K562 (cell line): ENCODE results near the gene AHNAK. TPM values are rescaled to one million over a fixed set of nuclear protein-coding genes. Genes with fewer than 3 reads are reported as not detected.
A peak's percentile ranks its signal among the peaks of the same experiment; 100 is the strongest.

Experiments
- EGR1 ChIP-seq: fragments of 450-650 bp; conservative IDR thresholded peaks from 2 replicates; pipeline ENCODE4 v1.6.1; 2017; ENCODE audit warnings: mild to moderate bottlenecking
- HNRNPLL ChIP-seq: fragments of 200-400 bp; formaldehyde crosslinking; IDR thresholded peaks from 2 replicates; pipeline ENCODE4 v1.6.1; 2017; ENCODE audit warnings: low read length, low read depth, mild to moderate bottlenecking; ENCODE audit not compliant: poor library complexity, severe bottlenecking
- MAFF ChIP-seq: IDR thresholded peaks from 2 replicates; pipeline ENCODE4 v1.6.1; 2012; ENCODE audit warnings: low read length, improper control_type of control experiment
- MBD2 ChIP-seq: sonication (generic); IDR thresholded peaks from 2 replicates; pipeline ENCODE4 v1.6.1; 2016; ENCODE audit warnings: low read depth, borderline replicate concordance
- NR2C2 ChIP-seq, 2 experiments: fragments of 200-800 bp in 1 of 2; sonication (Bioruptor generic) in 1 of 2; sonication (generic) in 1 of 2; formaldehyde crosslinking in 1 of 2; IDR thresholded peaks; 2 replicates each; pipeline versions ENCODE4 v1.6.1 to v1.8.0; 2016 to 2022; ENCODE audit warnings: mild to moderate bottlenecking in 1 of 2, missing compliant biosample characterization in 1 of 2, missing genetic modification characterization in 1 of 2, missing genetic modification reagents in 1 of 2
- PCBP2 ChIP-seq: fragments of 200-400 bp; formaldehyde crosslinking; IDR thresholded peaks from 2 replicates; pipeline ENCODE4 v1.6.1; 2018; ENCODE audit warnings: low read length, low read depth, mild to moderate bottlenecking, moderate library complexity; ENCODE audit not compliant: poor library complexity, severe bottlenecking
- POLR2A ChIP-seq: fragments of 450-650 bp; conservative IDR thresholded peaks from 2 replicates; pipeline ENCODE4 v1.6.1; 2016
- RAD21 ChIP-seq, 2 experiments: fragments of 250-450 bp in 1 of 2; fragments of 450-650 bp in 1 of 2; sonication (Bioruptor Pico) in 1 of 2; formaldehyde crosslinking in 1 of 2; IDR thresholded peaks in 1 of 2; conservative IDR thresholded peaks in 1 of 2; 2 replicates each; pipeline versions ENCODE4 v1.4.0 to v1.8.0; 2020 to 2022; ENCODE audit warnings: mild to moderate bottlenecking in 2 of 2, moderate library complexity in 1 of 2
- RCOR1 ChIP-seq, 2 experiments: IDR thresholded peaks; 2 replicates each; pipeline ENCODE4 v1.6.1; 2012; ENCODE audit warnings: low read depth in 2 of 2, low read length in 2 of 2, borderline replicate concordance in 1 of 2, improper control_type of control experiment in 1 of 2
- SMAD4 ChIP-seq: fragments of 250-450 bp; sonication (Bioruptor Pico); conservative IDR thresholded peaks from 2 replicates; pipeline ENCODE4 v1.8.0; 2021; ENCODE audit warnings: inconsistent platforms, mild to moderate bottlenecking, moderate library complexity
- STAG1 ChIP-seq: sonication (generic); formaldehyde crosslinking; IDR thresholded peaks from 2 replicates; pipeline ENCODE4 v1.5.0; 2020; ENCODE audit warnings: missing genetic modification reagents, borderline replicate concordance
- YY1 ChIP-seq, 3 experiments: IDR thresholded peaks; 2 replicates each; pipeline ENCODE4 v1.6.1; 2011; ENCODE audit warnings: low read length in 2 of 3, mild to moderate bottlenecking in 2 of 3, moderate library complexity in 2 of 3, borderline replicate concordance in 1 of 3, control low read depth in 1 of 3, low read depth in 1 of 3; ENCODE audit not compliant: insufficient read depth in 3 of 3, insufficient replicate concordance in 2 of 3, control insufficient read depth in 1 of 3, insufficient read length in 1 of 3; ENCODE audit errors: extremely low read depth in 1 of 3
- ZNF431 ChIP-seq: sonication (generic); formaldehyde crosslinking; IDR thresholded peaks from 2 replicates; pipeline ENCODE4 v1.8.0; 2022; ENCODE audit warnings: mild to moderate bottlenecking, missing genetic modification reagents
- polyA plus RNA-seq, 8 experiments: library from polyadenylated mRNA; depleted of rRNA in 4 of 8; stranded (reverse) in 5 of 8; unstranded in 3 of 8; fragments of >200 nt; fragmentation: Nextera tagmentation in 2 of 8; fragmentation: Illumina TruSeq in 1 of 8; extraction: Ambion mirVana in 2 of 8; extraction: Trizol in 1 of 8; gene quantifications; 2 replicates each; pipeline versions ENCODE4 v1.2.1 to v1.2.3, GENCODE V29; 2011 to 2014; ENCODE audit warnings: inconsistent platforms in 1 of 8, missing spikeins in 1 of 8
- total RNA-seq, 7 experiments: library from RNA; depleted of rRNA in 6 of 7; stranded (reverse); fragments of >200 nt in 6 of 7; fragmentation: Illumina TruSeq in 2 of 7; extraction: Trizol in 2 of 7; gene quantifications; 2 replicates each; pipeline versions ENCODE4 v1.2.1 to v1.2.3, GENCODE V29; 2011 to 2021; ENCODE audit warnings: low replicate concordance in 1 of 7
- TF ChIP-seq, protein P1 (sequence below): sonication (generic); formaldehyde crosslinking; IDR thresholded peaks from 2 replicates; pipeline ENCODE4 v1.9.0; 2022; ENCODE audit warnings: mild to moderate bottlenecking, missing genetic modification reagents
- TF ChIP-seq, protein P2 (sequence below): fragments of 450-650 bp; IDR thresholded peaks from 2 replicates; pipeline ENCODE4 v1.6.1; 2016
- TF ChIP-seq, protein P3 (sequence below): fragments of 450-650 bp; IDR thresholded peaks from 2 replicates; pipeline ENCODE4 v1.6.1; 2017; ENCODE audit warnings: antibody characterized with exemption, mild to moderate bottlenecking
- TF ChIP-seq, protein P4 (sequence below): fragments of 450-650 bp; IDR thresholded peaks from 2 replicates; pipeline ENCODE4 v1.7.0; 2016; ENCODE audit warnings: borderline replicate concordance

Gene AHNAK
- total and polyA plus RNA-seq, 9 of the 15 experiments (the other 6 are each of a cell fraction or from before 2014, with no cell fraction given): 1.5 to 89.7 (median 45.0) TPM

DNA sequence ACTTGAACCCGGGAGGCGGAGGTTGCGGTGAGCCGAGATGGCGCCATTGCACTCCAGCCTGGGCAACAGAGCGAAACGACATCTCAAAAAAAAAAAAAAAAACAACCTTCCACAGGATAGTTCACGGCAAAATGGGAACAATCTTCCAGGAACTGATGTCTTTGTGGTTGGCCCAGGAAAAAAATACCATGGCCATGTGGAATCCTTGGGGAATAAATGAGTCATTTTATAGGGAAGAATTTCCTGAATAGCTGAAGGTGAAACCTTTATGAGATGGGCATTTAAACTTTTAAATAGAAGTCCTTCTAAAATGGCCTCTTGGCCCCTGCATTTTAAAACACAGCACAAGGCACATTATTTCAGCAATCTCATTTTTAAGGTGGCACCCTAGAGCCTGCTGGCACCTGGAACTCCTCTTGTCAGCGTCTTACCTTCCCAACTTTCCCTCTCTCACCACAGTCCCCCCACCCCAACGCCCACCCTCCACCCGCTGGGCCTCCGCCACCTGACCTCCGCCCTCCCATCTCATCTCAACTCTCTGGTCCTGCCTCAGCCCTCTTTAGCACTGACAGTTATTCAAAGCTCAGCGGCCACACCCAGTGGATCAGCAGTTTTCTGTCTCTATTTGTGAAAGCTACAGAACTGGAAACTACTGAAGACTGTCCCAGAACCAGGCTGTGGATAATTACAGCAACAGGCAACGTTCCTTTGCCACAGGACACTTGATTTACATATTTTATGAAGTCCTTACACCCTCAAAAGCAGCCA lies 84.7 kb downstream of the AHNAK start (continued):
- no peak for TF ChIP-seq PCBP2
- no peak for TF ChIP-seq MBD2
- TF ChIP-seq POLR2A: 0 out of 2 replicates have a peak, but pooled peaks have one; percentile 30
- TF ChIP-seq, protein P1, sequence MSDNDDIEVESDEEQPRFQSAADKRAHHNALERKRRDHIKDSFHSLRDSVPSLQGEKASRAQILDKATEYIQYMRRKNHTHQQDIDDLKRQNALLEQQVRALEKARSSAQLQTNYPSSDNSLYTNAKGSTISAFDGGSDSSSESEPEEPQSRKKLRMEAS (CRISPR knock-in tag): no peak
- peak in 1 of 2 experiments; percentile 14; a peak in 1 of 4 replicates for TF ChIP-seq RAD21 (CRISPR knock-in tag; conservative IDR thresholded peaks at IDR 0.05 in 1 of 2, IDR thresholded peaks at IDR 0.05 in 1 of 2)
- TF ChIP-seq, protein P2, sequence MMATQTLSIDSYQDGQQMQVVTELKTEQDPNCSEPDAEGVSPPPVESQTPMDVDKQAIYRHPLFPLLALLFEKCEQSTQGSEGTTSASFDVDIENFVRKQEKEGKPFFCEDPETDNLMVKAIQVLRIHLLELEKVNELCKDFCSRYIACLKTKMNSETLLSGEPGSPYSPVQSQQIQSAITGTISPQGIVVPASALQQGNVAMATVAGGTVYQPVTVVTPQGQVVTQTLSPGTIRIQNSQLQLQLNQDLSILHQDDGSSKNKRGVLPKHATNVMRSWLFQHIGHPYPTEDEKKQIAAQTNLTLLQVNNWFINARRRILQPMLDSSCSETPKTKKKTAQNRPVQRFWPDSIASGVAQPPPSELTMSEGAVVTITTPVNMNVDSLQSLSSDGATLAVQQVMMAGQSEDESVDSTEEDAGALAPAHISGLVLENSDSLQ: peak; percentile 70
- TF ChIP-seq EGR1: peak; percentile 63; the same call in 1 of the 2 replicates
- no peak for TF ChIP-seq HNRNPLL
- TF ChIP-seq, protein P3, sequence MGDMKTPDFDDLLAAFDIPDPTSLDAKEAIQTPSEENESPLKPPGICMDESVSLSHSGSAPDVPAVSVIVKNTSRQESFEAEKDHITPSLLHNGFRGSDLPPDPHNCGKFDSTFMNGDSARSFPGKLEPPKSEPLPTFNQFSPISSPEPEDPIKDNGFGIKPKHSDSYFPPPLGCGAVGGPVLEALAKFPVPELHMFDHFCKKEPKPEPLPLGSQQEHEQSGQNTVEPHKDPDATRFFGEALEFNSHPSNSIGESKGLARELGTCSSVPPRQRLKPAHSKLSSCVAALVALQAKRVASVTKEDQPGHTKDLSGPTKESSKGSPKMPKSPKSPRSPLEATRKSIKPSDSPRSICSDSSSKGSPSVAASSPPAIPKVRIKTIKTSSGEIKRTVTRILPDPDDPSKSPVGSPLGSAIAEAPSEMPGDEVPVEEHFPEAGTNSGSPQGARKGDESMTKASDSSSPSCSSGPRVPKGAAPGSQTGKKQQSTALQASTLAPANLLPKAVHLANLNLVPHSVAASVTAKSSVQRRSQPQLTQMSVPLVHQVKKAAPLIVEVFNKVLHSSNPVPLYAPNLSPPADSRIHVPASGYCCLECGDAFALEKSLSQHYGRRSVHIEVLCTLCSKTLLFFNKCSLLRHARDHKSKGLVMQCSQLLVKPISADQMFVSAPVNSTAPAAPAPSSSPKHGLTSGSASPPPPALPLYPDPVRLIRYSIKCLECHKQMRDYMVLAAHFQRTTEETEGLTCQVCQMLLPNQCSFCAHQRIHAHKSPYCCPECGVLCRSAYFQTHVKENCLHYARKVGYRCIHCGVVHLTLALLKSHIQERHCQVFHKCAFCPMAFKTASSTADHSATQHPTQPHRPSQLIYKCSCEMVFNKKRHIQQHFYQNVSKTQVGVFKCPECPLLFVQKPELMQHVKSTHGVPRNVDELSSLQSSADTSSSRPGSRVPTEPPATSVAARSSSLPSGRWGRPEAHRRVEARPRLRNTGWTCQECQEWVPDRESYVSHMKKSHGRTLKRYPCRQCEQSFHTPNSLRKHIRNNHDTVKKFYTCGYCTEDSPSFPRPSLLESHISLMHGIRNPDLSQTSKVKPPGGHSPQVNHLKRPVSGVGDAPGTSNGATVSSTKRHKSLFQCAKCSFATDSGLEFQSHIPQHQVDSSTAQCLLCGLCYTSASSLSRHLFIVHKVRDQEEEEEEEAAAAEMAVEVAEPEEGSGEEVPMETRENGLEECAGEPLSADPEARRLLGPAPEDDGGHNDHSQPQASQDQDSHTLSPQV: peak; percentile 70; the same call in 1 of the 2 replicates
- peak; percentile 59; the same call in 1 of the 2 replicates for TF ChIP-seq MAFF
- TF ChIP-seq NR2C2 (CRISPR knock-in tag; IDR thresholded peaks at IDR 0.05): no peak
- peak; percentile 66 for TF ChIP-seq NR2C2 (tag; IDR thresholded peaks at IDR 0.05)
- peak in 1 of 2 experiments; percentile 53; a peak in 2 of 4 replicates for TF ChIP-seq RCOR1 (IDR thresholded peaks at IDR 0.05; ENCODE audit: borderline replicate concordance in 1 of 2, low read depth in 2 of 2, low read length in 2 of 2)
- peak; percentile 19; the same call in 1 of the 2 replicates for TF ChIP-seq SMAD4 (CRISPR knock-in tag)
- TF ChIP-seq YY1 (IDR thresholded peaks at IDR 0.05; ENCODE audit: borderline replicate concordance in 1 of 3, control insufficient read depth in 1 of 3, extremely low read depth in 1 of 3, insufficient read depth in 3 of 3, insufficient read length in 1 of 3, insufficient replicate concordance in 2 of 3, low read depth in 1 of 3, low read length in 2 of 3): peak in 1 of 3 experiments; percentile 54
- TF ChIP-seq STAG1 (CRISPR knock-in tag): no peak
- TF ChIP-seq, protein P4, sequence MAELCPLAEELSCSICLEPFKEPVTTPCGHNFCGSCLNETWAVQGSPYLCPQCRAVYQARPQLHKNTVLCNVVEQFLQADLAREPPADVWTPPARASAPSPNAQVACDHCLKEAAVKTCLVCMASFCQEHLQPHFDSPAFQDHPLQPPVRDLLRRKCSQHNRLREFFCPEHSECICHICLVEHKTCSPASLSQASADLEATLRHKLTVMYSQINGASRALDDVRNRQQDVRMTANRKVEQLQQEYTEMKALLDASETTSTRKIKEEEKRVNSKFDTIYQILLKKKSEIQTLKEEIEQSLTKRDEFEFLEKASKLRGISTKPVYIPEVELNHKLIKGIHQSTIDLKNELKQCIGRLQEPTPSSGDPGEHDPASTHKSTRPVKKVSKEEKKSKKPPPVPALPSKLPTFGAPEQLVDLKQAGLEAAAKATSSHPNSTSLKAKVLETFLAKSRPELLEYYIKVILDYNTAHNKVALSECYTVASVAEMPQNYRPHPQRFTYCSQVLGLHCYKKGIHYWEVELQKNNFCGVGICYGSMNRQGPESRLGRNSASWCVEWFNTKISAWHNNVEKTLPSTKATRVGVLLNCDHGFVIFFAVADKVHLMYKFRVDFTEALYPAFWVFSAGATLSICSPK: no peak
- no peak for TF ChIP-seq ZNF431
